Stimulated activated CD8-positive, alpha-beta memory T cell treated with anti-CD3 and anti-CD28 coated beads, Interleukin-15, amount 100 ng/mL, for 1 hour (primary cell): ENCODE measurements around the gene MSANTD1.

ENCODE experiments used
- DNase-seq: peaks from one replicate; pipeline ENCODE4 v3.0.0-alpha.2; 2020; ENCODE audit warnings: low read depth

The MSANTD1 gene

GRCh38 chr4:3263876-3264193, 14.9 kb downstream of the MSANTD1 start:
- no peak for DNase-seq

GRCh38 chr4:3266076-3266475, 17.1 kb downstream of the MSANTD1 start:
- no peak for DNase-seq

- DNase-seq, result no peak
Measured at GRCh38 chr4:3267576-3268394, 18.8 kb downstream of the MSANTD1 start.

GRCh38 chr4:3268395-3269104, 19.6 kb downstream of the MSANTD1 start:
- no peak for DNase-seq

GRCh38 chr4:3269105-3269927, 20.4 kb downstream of the MSANTD1 start:
- DNase-seq, result no peak

- no peak for DNase-seq
Measured at GRCh38 chr4:3269991-3270611, 21.1 kb downstream of the MSANTD1 start.

- DNase-seq, result no peak
Measured at GRCh38 chr4:3271131-3271530, 22.2 kb downstream of the MSANTD1 start.

GRCh38 chr4:3276986-3277385, 28.0 kb downstream of the MSANTD1 start:
- DNase-seq, result no peak

GRCh38 chr4:3280466-3280865, 31.5 kb downstream of the MSANTD1 start:
- DNase-seq, result no peak

- no peak for DNase-seq
Measured at GRCh38 chr4:3283483-3283882, 34.5 kb downstream of the MSANTD1 start.

- DNase-seq, result no peak
Measured at GRCh38 chr4:3283916-3284315, 35.0 kb downstream of the MSANTD1 start.

GRCh38 chr4:3284734-3285557, 36.0 kb downstream of the MSANTD1 start:
- DNase-seq, result no peak

GRCh38 chr4:3285558-3286334, 36.8 kb downstream of the MSANTD1 start:
- DNase-seq, result no peak

GRCh38 chr4:3286335-3287175, 37.6 kb downstream of the MSANTD1 start:
- DNase-seq, result no peak

- no peak for DNase-seq
Measured at GRCh38 chr4:3287271-3287971, 38.5 kb downstream of the MSANTD1 start.

GRCh38 chr4:3287972-3288570, 39.1 kb downstream of the MSANTD1 start:
- DNase-seq, result no peak

- DNase-seq, result no peak
Measured at GRCh38 chr4:3288571-3289094, 39.7 kb downstream of the MSANTD1 start.

GRCh38 chr4:3290476-3290875, 41.5 kb downstream of the MSANTD1 start:
- DNase-seq, result no peak
